Nephron progenitor cell (in vitro differentiated cells): Measurements from ENCODE around the gene TSTD1.
A peak's percentile ranks its signal among the peaks of the same experiment; 100 is the strongest.

Source experiments
- DNase-seq: peaks from one replicate; pipeline ENCODE4 v3.0.0; 2021
- H3K27ac Mint-ChIP-seq: 2 replicates; pipeline ENCODE4 v1.8.0; 2021; ENCODE audit warnings: mild to moderate bottlenecking, moderate library complexity, mixed read lengths
- H3K27me3 Mint-ChIP-seq: 2 replicates; pipeline ENCODE4 v1.8.0; 2021; ENCODE audit warnings: mild to moderate bottlenecking, low read depth, mixed read lengths; ENCODE audit not compliant: poor library complexity
- H3K36me3 Mint-ChIP-seq: 2 replicates; pipeline ENCODE4 v1.8.0; 2021; ENCODE audit warnings: low read depth, mixed read lengths
- H3K4me1 Mint-ChIP-seq: 2 replicates; pipeline ENCODE4 v1.8.0; 2021; ENCODE audit warnings: mixed read lengths
- H3K4me3 Mint-ChIP-seq: 2 replicates; pipeline ENCODE4 v1.8.0; 2021; ENCODE audit warnings: mild to moderate bottlenecking, moderate library complexity, mixed read lengths
- H3K9me3 Mint-ChIP-seq: 2 replicates; pipeline ENCODE4 v1.8.0; 2021; ENCODE audit warnings: mild to moderate bottlenecking, moderate library complexity, mixed read lengths
- TF ChIP-seq, protein P1 (sequence below): fragments of 200-600 bp; sonication (generic); IDR thresholded peaks from 2 replicates; pipeline ENCODE4 v1.5.0; 2021; ENCODE audit warnings: antibody characterized with exemption

Gene TSTD1

DNA sequence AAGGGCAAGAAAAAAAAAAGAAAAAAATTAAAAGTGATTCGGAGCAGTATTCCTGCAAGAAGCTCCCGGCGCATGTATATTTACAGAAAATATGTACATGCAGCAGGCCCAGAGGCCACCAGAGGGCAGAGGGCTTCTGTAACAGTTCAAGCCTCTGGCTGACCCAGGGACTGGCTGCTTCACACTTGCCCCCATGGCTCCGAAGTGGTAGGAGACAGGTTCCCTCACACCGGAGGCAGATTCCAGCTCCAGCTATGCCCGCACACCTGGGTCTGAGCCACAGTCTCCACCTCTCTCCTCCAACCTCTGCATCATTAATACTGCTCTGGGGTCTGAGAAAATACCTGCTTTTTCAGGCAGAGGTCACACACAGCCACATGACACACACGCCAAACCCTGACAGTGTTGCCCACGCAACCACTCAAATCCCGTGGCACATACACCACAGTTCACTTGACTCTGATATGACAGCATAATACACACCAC lies 33.2 kb upstream of the TSTD1 start:
- peak; percentile 48 for DNase-seq
- Mint-ChIP-seq H3K36me3 (no peaks in the 10 kb centered on the region), H3K9me3 (no peaks in the 10 kb centered on the region), H3K4me1 (peaks cover 29% of the 10 kb centered on the region), H3K27me3 (peaks cover 13% of the 10 kb centered on the region), H3K27ac (no peak overlapping the region), H3K4me3 (no peak overlapping the region)
- TF ChIP-seq, protein P1, sequence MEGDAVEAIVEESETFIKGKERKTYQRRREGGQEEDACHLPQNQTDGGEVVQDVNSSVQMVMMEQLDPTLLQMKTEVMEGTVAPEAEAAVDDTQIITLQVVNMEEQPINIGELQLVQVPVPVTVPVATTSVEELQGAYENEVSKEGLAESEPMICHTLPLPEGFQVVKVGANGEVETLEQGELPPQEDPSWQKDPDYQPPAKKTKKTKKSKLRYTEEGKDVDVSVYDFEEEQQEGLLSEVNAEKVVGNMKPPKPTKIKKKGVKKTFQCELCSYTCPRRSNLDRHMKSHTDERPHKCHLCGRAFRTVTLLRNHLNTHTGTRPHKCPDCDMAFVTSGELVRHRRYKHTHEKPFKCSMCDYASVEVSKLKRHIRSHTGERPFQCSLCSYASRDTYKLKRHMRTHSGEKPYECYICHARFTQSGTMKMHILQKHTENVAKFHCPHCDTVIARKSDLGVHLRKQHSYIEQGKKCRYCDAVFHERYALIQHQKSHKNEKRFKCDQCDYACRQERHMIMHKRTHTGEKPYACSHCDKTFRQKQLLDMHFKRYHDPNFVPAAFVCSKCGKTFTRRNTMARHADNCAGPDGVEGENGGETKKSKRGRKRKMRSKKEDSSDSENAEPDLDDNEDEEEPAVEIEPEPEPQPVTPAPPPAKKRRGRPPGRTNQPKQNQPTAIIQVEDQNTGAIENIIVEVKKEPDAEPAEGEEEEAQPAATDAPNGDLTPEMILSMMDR: peak; percentile 60

DNA sequence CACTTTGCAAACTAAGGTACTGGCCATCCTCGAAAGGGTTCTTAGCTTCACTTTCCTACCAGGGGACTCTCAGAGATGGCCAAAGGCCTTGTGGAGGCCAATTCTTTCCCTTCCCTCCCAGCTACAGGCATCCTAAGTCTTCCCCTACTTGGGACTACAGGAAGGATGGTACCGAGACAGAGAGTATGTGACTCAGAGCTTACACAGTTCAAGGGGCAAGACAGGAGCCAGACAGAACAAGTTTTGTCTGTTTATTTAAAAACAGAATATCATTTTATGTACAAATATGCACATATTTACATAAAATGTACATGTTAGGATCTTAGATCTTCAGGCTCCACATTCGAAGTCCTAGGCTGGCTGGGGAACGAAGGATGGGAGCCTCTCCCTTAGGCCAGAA lies 32.0 kb upstream of the TSTD1 start:
- no peaks in the 10 kb centered on the region for H3K9me3 Mint-ChIP-seq
- H3K27ac Mint-ChIP-seq: no peak overlapping the region
- peaks cover 29% of the 10 kb centered on the region for H3K4me1 Mint-ChIP-seq
- no peak overlapping the region for H3K4me3 Mint-ChIP-seq
- H3K36me3 Mint-ChIP-seq: no peaks in the 10 kb centered on the region
- H3K27me3 Mint-ChIP-seq: peaks cover 13% of the 10 kb centered on the region
- TF ChIP-seq, protein P1: no peak
- DNase-seq: no peak

DNA sequence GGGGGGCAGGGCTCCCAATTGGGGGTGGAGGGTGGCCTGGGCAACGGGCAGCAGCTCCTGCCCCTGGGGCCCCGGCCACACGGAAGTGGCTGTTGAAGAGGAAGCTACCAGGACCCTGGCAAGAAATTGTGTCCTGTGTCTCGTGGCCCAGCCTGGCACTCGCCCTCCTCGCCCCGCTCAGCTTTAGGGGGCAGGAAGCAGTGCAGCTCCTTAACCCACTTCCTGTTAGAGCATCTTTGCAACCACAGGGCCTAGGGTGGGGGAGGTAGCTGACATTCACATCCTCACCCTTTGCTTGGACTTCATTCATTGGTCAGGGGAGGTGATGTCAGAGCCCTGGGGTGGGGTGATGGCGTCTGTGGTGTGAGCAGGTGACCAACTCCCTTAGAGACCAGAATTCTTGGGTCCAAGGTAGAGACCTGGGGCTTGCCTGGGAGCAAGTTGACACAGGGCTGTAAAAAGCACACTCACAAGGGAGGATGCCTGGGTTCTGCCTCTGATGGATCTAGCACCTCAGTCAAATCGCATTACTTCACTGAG lies 31.0 kb upstream of the TSTD1 start, which contains the start of gene ARHGAP30:
TSS of gene ARHGAP30 (minus strand) at position 161 of the 540 bp plus-strand sequence. CDS start 267 bp downstream, outside the sequence.
- H3K4me1 Mint-ChIP-seq: peaks cover 29% of the 10 kb centered on the region
- no peak for DNase-seq
- H3K36me3 Mint-ChIP-seq: no peaks in the 10 kb centered on the region
- H3K27ac Mint-ChIP-seq: peak within 1 kb of the TSS; percentile 62
- H3K9me3 Mint-ChIP-seq: no peaks in the 10 kb centered on the region
- TF ChIP-seq, protein P1: no peak
- no peak within 1 kb of the TSS for H3K4me3 Mint-ChIP-seq
- peaks cover 13% of the 10 kb centered on the region for H3K27me3 Mint-ChIP-seq

DNA sequence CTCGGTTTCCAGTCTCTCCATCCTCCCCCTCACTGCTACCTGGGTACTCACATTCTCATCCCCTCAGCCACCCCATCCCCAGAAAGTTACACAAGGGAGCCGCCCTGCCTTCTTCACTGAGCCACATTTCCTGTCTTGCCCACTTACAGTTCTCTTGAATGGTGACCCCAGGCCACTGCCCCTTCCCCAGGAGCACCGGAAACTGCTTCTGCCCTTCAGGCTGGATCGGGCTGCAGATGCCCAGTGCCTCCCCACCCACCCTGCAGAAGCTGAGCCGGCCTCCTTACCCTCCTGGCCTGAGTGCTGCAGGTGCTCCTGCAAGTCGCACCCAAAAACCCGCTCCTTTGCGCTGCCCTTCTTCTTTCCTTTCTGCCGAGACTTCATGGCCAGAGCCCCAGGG lies 30.5 kb upstream of the TSTD1 start:
- no peaks in the 10 kb centered on the region for H3K9me3 Mint-ChIP-seq
- H3K36me3 Mint-ChIP-seq: no peaks in the 10 kb centered on the region
- H3K27me3 Mint-ChIP-seq: peaks cover 14% of the 10 kb centered on the region
- H3K27ac Mint-ChIP-seq: peak overlapping the region; percentile 62
- H3K4me3 Mint-ChIP-seq: no peak overlapping the region
- TF ChIP-seq, protein P1: no peak
- DNase-seq: no peak
- peaks cover 25% of the 10 kb centered on the region for H3K4me1 Mint-ChIP-seq

DNA sequence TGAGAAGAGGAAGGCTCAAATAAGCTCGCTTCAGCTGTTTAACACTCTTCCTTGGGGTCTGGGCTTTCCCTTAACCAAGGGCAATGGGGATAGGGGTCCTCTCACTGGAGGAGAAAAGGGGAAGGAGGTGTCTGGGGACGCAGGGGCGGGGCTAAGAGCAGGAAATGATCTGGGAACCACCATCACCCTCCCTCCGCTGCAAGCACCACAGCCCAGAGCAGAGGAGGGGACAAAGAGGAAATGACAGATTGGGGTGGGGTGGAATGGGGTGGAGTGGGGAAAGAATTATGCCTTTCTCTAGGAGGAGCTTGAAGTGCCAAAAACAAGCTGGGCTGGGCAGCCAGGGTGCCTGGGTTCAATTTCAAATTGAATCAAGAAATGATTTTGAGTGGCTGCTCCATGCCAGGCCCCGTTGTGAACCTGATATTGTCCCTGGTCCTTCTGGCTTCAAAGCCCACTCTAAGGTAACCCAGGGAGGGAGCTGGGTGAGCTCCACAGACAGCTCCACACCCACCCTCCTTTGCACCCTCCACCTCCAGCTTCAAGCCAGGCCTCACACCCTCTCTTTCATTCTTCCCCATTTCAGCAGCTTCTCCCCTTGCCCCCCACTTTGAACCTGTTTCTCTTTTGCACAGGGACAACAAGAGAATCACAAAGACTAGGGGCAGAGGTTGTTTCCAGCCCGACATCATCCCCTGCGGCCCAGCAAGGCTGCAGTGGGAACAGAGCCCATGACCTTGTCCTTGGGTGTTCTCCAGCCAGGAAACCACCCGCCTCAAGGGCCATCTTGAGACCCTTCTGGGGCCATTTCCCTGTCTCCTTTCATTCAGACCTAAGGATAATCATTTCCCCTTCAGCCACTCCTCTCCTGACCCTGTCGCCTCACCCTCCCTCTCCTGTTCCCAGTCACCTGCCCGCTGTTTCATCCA lies 29.8 kb upstream of the TSTD1 start:
- H3K27ac Mint-ChIP-seq: peak overlapping the region; percentile 62
- H3K27me3 Mint-ChIP-seq: peaks cover 16% of the 10 kb centered on the region
- no peaks in the 10 kb centered on the region for H3K36me3 Mint-ChIP-seq
- TF ChIP-seq, protein P1: no peak
- H3K4me1 Mint-ChIP-seq: peaks cover 21% of the 10 kb centered on the region
- no peaks in the 10 kb centered on the region for H3K9me3 Mint-ChIP-seq
- H3K4me3 Mint-ChIP-seq: no peak overlapping the region
- DNase-seq: no peak
